ENCODE results near the gene PCNT.

GRCh38 chr21:46374761-46375389 is 50.9 kb downstream of the PCNT start:
- TF ChIP-seq RFX5 (IDR thresholded peaks at IDR 0.05; ENCODE audit: low read depth, low read length) (no peak), CTCF (IDR thresholded peaks at IDR 0.05 in 2 of 3, conservative IDR thresholded peaks at IDR 0.05 in 1 of 3; ENCODE audit: control insufficient read depth in 2 of 3, extremely low read depth in 1 of 3, insufficient read depth in 1 of 3, low read depth in 3 of 3, low read length in 3 of 3) (no peak), PRDM15 (CRISPR knock-in tag; IDR thresholded peaks at IDR 0.05) (no peak), HDAC2 (IDR thresholded peaks at IDR 0.05) (no peak), MXI1 (IDR thresholded peaks at IDR 0.05; ENCODE audit: low read depth, low read length) (no peak), ATF2 (IDR thresholded peaks at IDR 0.05; ENCODE audit: low read length) (no peak), EED (IDR thresholded peaks at IDR 0.05; ENCODE audit: low read depth) (no peak)
